Measurements from ENCODE around the gene NKAIN2.

Gene NKAIN2

DNA sequence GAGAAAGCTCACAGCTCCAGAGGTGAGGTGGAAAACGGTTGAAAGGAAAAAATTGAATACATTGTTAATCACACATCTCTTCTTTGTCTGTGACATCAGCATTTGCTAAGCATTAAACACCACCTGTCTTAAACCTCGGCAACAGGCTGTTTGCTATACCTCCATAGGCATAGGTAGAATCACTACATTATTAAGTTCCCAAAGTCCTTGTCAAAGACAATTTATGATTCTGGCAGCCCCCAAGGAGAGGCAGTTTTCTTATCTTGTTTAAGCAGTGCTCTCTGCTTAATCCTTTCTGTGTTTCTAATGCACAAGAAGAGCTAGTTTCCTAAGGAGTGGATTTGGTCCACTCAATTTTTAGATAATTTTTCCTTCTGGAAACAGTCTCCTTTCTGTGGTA, 249.7 kb downstream of the NKAIN2 start:
- no peak for DNase-seq

DNA sequence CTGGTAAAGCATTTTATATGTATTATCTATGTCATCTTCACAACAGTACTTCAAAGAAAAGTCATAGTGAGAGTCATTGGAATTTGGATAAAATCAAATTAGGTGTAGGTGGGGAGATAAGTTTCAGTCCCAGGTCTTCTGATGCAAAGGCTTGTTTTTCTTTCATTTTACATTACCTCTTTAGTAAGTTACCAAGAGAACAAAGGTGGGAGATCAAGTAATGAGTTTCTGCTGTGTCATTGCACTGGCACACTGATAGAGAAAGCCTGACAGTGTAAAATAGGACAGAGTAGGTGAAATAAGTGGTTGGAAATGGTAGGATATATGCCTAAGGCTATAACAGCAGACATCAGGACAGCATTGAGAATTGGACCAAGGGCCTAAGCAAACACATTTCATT, 250.4 kb downstream of the NKAIN2 start:
- no peak for DNase-seq

DNA sequence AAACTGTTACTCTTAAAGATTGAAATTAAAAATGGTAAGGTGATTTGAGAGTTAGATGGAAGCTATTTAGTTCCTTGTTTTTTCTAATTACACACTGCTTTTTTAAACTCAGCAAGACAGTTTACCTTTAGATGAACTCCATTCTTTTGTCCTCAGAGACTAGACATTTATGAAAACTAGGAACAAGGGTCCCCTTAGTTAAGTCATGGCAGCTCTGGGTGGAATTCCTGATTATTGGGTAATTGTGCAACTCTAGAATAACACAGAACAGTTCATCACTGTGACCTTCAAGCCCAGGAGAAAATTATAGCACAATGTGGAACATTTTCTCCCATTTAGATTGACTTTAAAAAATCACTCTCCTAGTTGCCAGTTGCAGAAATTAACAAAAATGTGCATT, 251.7 kb downstream of the NKAIN2 start:
- no peak for DNase-seq

DNA sequence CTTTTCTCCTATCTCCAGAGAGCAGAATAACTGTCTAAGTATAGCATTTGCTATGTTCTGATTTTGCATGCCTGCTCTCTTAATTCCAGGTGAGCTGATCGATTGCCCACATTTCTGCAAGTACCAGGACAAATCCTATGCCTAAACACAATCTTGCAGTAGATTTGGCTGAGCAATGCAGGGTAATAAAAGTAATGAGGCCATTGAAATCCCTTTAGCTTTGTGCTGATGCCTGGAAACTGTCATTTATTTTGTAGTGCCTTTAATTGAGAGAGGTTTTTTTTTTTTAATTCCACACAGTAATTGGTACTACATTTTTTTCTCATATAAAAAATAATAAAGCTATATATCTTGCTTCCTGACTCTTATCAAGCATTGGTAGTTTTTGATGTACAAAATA, 252.3 kb downstream of the NKAIN2 start:
- DNase-seq, result no peak

DNA sequence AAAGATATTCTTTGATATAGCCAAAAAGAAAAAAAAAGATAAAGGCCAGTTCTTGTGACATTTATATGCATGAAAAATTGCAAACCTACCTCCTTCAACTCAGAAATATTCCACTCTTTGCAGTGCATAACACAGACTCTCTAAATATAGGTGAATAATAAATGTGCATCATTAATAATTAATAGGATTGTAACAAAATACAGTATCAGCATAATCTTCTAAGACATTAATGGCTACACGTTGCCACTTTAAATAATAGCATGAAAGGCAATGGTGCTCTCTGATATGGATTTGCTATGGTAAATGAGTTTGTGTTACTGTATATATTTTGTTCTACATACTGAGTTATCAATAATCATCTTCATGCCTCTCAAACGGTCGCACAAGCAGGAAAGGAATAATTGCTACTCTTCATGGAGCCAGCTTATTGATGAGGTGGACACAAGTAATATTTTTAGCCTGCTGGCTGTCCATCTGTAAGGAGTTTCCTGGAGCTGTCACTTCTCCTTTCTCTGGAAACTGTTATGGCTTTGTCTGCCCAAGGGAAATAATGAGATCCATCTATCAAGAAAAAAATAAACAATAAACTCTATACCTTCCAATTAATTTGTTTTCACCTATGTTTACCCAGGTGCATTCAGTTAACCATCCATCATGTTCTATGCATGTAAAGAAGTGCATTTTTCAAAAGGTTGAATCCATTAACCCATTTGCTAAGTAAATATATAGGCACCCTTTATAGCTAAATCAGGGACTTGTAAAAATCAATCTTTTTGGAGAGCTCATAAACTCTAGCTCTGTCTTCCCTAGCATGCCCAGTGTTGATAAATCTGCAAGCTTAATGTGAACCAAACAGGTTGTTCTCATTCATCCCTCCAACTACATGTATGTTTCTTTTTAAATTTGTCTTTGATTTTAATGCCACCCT, 253.0 kb downstream of the NKAIN2 start:
- no peak for DNase-seq

DNA sequence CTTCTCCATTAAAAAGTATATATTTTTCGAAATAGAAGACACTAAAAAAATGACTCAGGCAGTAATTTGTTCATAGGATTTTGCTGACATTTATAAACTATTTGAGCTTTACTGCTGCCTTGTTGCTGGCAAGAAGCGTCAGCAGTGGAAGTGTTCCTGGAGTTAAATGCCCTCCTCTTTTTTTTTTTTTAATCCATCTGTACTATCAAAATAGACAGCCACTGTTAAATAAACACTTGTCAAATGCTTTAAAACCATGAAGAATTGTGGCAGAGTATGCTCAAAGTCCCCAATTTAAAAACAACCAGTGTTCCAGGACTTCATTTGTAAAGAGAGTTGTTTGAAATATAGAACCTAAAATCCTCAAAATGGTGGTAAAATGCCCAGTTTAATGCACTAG, 253.8 kb downstream of the NKAIN2 start:
- DNase-seq, result no peak

DNA sequence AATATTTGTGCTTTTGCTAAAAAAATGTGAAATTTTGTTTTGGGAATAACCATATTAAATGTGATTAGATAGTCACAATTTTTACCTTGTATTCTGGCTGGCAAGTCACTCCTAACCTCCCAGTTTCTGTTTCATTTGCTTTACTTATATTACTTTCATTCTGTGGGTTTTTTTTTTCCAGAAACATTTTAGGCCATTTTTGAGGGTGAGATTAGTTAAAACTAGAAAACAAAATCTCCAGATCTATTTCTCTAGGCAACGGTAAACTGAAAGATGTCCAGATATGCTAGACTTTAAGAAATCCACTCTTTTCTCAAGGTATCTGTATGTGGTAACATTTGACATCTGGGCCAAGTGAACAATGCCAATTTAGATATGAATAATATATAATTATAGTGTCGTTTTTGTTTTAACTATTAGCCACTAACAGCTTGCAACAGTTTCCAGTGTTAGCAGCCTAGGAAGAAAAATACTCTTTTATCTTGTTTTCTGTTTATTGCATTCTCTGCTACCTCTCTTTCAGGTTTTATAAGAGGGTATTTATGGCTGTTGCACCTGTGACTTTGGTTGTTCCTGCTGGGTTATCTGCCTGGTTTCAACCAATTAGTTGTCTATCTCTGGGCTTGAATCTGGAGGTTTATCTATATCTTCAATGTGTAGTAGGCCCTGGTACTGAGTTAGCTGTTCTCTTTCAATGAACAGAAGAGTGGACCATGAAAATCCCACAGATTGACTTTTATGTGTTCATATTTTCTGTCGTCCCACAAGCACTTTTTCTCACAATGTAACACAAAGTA, 260.9 kb downstream of the NKAIN2 start:
- DNase-seq, result no peak

DNA sequence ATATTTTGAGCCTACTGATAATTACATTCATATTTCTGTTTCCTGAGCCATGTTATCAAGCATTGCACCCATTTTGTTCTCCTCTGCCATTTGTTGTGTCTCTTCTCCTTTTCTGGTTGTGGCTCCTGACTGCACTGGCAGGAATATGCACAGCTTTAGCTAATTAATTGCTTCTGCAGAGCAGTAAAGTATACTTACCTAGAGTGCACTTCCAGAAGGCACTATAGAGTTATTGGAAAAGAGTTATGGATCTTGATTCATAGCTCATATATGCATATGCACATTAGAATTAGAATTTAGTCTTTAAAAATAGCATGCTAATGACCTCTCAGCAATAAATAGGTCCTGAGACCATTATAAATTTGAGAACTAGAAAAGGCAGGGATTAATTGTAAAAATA, 262.6 kb downstream of the NKAIN2 start:
- DNase-seq, result no peak

DNA sequence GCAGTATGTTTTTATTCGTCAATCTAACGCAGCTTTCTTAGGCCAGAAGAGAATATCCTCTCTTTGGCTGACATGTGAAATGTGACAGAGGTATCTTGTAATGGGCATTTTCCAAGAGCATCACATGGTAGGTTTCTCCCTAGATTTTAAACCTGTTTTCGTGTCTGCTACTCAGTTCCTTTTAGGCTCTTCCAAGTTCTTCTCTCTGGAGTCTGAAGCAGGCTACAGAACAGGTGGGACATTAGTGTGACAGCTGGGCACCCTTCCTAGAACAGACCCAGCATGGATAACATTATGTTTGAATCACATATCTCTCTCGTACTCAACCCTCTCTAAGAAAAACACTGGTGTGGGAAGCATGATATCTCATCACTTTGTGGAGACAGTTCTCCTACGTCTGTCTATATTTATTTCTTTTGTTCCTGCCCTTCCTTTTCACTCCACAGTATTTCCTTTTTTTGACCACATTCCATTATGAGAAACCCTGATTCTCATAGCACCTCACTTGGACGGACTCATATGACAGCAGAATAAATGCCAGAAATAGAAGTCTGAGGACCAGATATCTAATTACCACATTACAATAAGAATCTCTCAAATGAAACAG, 263.4 kb downstream of the NKAIN2 start:
- DNase-seq, result peak; percentile 59

DNA sequence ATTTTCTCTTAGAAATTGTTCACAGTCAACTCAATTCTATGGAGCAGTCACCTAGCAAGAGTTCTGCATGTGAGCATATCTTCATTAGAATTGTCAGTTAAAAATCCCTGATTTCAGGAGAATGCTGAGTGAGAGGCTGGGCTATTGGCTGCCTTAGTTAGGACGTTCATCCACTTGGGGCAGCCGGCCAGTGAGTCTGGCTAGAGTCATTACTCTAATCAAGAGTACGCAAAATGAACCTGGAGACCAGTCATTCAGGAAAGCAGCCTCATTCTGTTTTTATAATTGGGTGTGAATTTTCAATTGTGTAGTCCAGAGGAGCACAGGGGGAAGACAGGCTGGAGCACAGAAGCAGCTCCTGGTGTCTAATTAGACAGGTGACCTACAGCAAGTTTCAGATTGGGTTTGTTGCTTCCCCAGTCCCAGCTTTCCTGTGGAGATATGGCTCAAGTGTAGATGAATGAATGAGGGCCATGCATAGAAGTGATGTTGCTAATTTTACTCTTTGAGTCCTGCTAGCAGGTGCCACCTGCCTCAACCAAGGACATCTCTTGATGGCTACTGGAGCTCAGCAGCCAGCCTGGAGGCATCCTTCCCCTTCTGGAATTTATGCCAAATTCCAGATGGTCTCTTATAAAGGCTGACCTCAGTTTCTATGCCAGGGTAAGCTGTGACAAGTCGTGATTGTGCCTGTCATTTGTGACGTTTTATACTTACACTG, 265.7 kb downstream of the NKAIN2 start:
- DNase-seq, result no peak

DNA sequence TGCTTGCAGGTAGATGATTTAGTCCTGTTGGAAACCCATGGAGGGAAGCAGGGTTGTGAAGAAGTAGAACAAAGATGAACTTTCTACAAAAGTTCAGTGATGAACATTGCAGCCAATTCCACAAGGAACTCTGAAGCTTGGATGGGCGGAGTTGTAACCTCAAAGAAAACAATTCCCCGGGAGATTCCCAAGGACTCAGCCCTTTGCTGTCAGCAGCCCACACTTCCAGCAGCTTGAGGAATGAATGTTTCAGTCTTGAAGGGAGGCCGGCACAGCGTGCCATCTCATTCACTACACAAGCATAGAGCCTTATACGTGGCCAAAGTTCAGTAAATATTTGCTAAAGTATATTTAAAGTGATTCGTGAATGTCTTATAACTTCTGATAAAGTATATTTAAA, 269.4 kb downstream of the NKAIN2 start:
- DNase-seq, result no peak

DNA sequence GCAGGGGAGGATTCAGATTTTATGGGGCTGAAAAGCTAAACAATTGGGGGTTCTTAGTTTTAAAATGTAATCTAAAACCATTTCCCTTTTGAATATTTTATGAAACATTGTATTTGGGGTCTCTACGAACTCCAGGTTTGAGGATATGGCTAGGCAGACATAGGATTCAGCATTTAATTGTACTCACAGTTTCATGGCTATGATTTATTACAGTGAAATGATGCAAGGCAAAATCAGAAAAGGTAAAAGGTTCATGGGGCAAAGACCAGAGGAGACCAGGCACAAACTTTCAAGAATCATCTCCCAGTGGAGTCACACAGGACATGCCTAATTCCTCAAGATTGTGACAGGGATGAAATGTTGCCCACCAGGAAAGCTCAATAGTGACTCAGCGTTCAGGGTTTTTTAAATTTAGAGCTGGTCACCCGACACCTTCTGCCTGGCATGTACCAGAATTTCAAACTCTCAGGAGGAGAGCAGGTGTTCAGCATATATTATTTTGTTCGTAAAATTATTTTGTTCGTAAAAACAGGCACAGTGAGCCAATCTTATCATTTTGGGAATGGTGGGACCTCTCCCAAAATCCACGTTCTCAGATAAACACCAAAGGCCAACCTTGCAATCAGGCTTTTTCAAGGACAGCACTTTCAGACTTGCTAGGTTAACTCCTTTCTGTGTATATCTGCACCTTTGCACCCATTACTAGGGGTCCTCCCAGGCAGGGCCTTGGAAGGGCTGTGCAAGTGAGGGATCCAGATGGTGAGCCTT, 270.3 kb downstream of the NKAIN2 start:
- peak; percentile 66 for DNase-seq

DNA sequence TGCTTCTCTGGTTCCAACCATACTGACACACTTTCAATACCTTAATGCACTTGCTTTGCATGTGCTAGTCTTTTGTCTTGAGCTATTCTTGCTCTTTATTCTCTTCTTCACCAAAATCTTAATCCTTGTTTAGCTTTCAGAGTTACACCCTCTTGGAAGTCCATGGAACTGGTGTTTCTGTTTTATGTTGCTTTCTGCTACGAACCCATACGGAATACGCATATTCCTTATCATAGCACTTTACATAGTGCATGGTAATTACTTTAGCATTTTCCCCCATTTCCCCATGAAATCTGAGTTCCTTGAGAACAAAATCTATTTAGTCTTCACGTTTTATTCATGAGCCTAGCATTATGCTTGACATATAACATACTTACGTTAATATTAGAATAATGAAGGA, 270.9 kb downstream of the NKAIN2 start:
- DNase-seq, result no peak

DNA sequence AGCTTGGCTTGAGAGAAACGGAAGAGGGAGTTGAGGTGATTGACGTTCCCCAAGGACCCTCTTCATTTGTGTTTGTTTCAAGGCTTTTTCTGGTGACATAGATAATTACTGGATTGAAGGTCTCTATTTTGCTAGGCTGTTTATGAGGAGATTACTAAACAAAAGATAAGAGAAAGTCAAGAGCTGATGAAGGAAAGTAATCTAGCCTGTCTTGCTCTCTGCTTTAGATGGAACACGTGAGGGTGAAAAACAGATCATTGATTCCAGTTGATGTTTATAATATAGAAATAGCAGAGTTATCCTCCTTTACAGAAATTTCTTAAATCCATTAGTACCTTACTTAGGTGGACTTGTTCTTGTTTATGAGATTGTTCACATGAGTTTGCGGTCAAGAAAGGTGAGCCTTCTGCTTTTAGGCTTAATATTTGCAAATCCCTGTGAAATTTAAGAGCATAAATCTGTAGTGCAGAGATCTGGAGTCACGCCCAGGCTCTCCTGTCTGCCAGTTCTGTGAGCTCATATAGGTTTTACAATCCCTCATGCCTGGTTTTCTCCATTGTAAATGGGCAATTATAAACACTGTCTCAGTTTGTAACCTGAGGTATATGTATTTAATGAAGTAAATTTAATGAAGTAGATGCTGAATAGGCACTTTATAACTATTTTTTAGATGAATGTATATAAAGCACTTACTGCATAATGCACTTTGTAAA, 272.8 kb downstream of the NKAIN2 start:
- peak; percentile 52 for DNase-seq

DNA sequence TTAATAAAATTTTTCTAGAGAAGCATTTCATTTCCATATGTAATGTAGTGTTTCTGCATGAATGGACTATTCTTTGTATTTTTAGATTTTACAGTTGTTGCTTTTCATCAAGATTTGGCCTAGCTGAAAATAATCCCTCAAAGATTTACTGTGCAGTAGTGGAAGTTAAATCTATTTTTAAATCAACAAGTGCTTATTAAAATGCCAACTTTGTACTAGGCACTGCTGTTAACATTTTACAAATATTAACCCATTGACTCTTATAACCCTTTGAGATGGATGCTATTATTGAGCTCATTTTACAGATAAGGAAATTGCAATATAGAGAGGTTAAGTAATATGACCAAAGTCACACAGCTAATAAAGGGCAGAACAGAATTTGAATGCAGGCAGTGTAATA, 274.5 kb downstream of the NKAIN2 start:
- DNase-seq, result no peak

DNA sequence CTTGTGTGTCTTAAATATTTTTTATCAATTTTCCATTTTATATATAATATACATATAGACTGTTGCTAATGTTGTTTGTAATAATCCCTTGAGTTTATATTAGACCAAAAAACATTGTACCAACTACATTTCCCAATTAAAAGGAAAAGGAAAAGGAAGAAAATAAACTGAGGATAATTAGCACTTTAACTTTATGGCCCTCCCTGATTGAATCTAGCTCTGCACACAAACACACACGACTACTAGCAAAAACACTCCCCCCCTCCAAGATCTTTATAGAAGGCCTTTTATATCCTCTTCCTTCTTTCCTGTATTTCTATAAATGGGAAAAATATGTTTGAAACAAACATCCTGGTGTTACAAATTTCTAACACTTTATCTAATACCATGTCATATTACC, 276.8 kb downstream of the NKAIN2 start:
- no peak for DNase-seq

DNA sequence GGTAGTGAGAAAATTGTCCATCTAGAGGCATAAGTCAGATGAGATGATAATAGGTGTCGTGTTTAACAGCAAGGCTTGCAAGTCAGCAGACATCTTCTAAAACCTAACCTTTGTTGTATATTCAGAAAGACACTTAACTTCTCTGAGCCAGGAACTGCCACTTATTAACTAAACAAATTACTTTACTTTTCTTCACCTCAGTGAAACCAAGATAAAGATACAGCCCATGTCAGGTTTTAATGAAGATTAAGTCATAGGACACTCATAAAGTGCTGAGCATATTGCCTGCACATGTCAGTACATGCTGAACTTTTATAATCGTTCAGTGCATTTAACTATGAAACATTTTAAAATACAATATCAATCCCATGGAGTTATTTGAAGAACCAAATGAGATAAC, 286.8 kb downstream of the NKAIN2 start:
- DNase-seq, result no peak

DNA sequence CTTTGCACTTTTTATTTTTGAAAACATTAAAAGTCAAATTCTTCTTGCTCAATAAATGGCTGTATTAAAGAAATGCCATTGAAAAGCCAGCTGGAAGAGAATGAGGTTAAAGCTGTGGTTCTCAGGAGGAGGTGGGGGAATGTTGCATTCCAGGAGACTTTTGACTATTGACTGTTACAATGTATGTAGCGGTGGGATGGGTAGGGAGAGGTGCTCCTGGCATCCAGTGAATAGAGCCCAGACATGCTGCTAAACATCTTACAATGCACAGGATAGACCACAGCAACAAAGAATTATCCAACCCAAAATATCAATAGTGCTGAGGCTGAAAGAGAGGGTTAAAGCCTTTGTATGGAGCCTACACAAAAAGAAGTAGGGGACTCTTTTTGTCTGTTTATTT, 295.9 kb downstream of the NKAIN2 start:
- DNase-seq, result no peak

DNA sequence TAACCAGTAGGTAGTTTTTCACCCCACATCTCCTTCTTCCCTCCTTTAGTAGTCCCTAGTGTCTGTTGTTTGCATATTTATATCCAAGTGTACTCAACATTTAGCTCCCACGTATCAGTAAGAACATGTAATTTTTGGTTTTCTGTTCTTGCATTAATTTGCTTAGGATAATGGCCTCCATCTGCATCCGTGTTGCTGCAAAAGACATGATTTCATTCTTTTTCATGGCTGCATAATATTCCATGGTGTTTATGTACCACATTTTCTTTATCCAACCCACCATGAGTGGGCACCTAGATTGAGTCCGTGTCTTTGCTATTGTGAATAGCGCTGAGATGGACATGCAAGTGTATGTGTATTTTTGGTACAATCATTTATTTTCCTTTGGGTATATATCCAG, 306.8 kb downstream of the NKAIN2 start:
- DNase-seq, result no peak

DNA sequence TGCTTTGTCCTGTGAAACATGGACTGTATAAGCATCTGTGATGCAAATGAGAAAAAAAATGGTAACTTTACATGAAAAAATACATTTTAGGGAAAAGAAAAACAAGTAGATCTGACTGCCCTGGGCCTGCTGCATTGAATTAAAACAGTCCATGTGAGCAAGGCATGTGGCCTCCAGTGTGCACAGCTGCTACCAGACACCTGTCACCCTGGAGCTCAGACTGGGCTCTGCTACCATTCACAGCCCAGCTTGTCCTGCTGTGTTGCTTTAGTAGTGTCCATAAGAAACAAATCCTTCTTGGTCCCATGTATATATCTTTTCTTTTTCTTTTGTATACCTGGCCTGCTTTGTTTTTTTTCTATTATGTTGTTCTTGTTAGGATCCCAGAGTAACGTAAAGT, 315.9 kb downstream of the NKAIN2 start:
- DNase-seq, result peak; percentile 42

DNA sequence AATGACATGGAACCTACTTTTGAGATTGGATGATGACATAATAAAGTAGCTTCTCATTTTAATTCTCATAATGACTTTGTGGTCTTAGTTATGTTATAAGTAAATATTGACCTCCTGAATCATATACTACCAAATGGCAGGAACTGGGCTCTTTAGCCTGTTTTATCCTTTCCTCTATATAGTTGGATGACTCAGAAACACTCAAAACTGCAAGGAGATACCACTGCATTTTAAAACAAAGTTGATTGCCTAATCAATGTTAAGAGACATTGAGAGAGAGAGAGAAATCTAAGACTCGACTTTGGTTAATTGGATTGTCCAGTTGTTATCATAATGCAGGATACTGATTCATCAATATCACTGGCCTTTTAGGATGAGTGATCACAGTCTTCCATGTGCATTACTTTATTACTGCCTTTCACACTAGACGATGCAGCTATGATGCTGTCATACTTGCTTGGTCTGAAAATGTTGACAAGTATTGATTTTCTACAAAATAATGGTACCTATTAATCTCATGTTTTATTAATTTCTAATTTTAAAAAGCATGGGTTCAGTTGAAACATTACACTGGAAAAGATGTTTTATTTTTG, 320.0 kb downstream of the NKAIN2 start:
- DNase-seq, result no peak
